GM12864 (cell line): ENCODE results near the gene TC2N.
A peak's percentile ranks its signal among the peaks of the same experiment; 100 is the strongest.

Experiments used
- DNase-seq: peaks from one replicate; pipeline ENCODE4 v3.0.0-alpha.2; 2011; ENCODE audit warnings: low read depth
- H3K4me3 ChIP-seq: 2 replicates; pipeline ENCODE4 v1.5.1; 2011; ENCODE audit warnings: mild to moderate bottlenecking, low read depth, low read length, control low read depth
- TF ChIP-seq, protein P1 (sequence below): IDR thresholded peaks from 2 replicates; pipeline ENCODE4 v1.5.1; 2011; ENCODE audit warnings: low read depth, mild to moderate bottlenecking, moderate library complexity, low read length, control low read depth, inconsistent platforms; ENCODE audit errors: missing control alignments

TC2N gene

DNA sequence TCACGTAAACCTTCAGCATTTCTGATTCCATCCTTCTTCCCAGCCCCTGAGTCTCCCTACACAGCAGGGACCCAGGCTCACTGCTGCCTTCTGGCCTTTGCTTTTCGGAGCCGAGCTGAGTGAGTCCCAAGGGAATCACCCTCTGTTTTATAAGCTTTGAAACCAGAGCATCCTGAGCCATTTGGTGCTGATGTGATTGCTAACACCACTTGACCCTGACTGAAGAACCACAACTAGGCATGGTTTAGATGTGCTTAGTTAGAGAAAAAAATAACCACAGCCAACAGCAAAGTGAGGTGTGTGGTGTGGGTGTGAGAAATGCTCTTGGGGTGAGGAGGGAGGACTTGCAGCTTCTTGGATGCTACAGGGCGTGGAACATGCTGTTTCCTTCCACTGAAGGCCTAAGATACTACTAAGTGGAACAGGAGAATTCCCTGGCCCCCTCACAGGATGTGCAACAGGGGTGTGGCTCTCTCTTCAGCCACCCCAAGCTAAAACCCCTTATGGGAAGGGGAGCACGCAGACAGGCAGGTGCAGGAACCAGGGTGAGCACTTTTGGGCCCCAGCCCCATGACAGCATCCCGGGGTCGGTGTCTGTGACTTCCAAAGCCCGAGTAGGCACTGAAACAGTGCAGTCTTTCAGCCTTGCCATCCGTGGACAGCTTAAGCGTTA, at the start of gene TC2N:
TSS of gene TC2N (minus strand) at position 221 of the 673 bp plus-strand sequence. CDS start 53,767 bp downstream, outside the sequence.
- no peak for DNase-seq
- TF ChIP-seq, protein P1, sequence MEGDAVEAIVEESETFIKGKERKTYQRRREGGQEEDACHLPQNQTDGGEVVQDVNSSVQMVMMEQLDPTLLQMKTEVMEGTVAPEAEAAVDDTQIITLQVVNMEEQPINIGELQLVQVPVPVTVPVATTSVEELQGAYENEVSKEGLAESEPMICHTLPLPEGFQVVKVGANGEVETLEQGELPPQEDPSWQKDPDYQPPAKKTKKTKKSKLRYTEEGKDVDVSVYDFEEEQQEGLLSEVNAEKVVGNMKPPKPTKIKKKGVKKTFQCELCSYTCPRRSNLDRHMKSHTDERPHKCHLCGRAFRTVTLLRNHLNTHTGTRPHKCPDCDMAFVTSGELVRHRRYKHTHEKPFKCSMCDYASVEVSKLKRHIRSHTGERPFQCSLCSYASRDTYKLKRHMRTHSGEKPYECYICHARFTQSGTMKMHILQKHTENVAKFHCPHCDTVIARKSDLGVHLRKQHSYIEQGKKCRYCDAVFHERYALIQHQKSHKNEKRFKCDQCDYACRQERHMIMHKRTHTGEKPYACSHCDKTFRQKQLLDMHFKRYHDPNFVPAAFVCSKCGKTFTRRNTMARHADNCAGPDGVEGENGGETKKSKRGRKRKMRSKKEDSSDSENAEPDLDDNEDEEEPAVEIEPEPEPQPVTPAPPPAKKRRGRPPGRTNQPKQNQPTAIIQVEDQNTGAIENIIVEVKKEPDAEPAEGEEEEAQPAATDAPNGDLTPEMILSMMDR: no peak
- no peak within 1 kb of the TSS for H3K4me3 ChIP-seq

DNA sequence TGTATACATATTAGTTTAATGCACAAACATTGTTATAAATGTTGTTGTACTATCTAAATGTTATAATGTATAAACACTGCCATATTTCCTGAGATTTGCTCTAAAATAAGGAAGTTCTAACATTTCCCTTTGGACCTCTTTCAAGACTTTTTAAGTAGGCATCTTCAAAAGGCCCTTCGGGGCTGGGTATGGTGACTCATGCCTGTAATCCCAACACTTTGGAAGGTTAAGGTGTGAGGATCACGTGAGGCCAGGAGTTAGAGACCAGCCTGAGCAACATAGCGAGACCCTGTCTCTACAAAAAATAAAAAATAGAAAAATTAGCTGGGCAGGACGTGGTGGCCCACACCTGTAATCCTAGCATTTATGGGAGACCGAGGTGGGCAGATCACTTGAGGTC, 44.7 kb upstream of the TC2N start:
- DNase-seq: no peak
- TF ChIP-seq, protein P1: no peak
- H3K4me3 ChIP-seq: no peak overlapping the region

DNA sequence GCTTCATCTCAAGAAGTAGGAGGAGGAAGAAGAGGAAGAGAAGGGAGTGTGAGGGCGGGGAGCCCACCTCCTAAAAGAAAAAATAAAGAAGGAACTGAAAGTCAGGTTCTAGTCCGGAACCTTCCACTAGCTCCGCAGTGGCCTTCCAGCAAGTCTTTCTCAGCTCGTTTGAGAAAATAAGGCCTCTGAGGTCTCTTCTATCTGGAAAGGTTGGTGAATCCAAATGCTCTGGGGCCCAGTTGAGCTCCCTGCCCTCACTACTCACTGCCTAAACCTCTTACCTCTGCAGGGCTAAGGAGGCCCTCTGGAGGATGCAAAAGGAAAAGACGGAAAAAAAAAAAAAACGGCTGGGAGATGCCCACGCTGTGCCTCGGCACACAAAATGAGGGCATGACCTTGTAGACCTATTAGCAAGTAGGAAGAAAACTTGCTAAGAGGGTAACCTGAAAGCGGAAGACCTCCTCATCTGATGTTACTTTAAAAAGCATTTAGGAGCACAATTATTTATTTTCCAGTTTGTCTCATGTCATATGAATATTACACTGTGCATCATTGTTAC, 44.2 kb upstream of the TC2N start:
- H3K4me3 ChIP-seq: no peak overlapping the region
- TF ChIP-seq, protein P1: peak; percentile 47
- DNase-seq: peak; percentile 44

DNA sequence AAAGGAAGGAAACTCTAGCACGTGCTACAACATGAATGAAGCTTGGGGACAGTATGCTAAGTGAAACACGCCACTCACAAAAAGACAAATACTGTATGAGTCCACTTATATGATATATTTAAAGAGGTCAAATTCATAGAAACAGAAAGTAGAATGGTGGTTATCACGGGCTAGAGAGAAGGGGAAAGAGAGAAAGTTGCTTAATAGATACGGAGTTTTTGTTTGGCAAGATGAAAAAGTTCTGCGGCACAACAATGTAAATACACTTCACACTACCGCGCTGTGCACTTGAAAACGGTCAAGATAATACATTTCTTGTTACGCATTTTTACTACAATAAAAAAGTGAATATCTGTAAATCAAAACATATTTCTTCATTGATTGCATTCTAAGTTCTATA, 42.9 kb upstream of the TC2N start:
- no peak overlapping the region for H3K4me3 ChIP-seq
- TF ChIP-seq, protein P1: no peak
- no peak for DNase-seq

DNA sequence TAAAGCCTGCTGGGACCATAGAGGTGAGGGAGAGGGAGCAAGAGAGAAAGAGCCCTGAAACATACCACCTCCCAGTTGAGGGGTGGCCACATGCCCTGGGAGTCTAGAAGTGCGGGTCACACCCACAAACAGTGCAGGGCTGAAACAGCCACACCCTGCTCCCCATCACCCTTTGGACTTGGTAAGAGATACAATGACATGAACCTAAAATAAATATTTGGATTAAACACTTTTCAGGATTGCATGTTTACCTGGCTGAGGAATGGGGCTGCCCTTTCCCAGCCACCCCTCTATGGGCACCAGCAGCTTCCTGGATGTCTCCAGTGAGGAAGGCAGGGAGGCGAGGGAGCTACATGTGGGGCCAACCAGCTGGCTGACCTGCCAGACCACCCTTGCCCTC, 39.0 kb upstream of the TC2N start:
- no peak overlapping the region for H3K4me3 ChIP-seq
- TF ChIP-seq, protein P1: no peak
- no peak for DNase-seq

DNA sequence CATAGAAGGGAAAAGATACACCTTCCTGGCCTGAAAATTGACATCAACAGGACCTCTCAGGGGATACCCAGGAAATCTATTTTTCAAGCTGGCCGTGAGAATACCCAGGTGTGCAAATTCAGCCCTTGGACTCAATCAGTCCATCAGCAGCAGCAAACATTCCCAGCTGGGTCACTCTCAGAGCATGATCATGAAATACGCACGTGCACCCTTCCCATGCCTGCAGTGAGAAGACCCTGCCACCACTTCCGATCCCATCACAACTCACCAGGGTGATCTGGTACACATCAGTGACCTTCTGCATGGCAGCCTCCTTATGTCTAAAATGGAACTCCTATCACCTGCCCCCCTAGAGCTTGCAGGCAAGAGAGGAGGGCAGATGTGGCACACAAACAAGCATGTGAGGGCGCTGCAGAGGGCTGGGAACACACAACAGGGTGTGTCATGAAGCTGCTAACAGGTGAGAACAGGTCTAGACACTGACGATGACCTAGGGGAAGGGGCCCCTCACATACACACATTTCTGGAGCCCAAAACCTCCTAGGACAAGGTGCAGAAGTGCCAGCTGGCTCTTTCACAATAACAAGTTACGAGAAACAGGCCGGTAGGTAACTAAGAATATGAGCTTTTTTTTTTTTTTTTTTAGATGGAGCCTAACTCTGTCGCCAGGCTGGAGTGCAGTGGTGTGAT, 37.8 kb upstream of the TC2N start:
- TF ChIP-seq, protein P1: no peak
- H3K4me3 ChIP-seq: no peak overlapping the region
- DNase-seq: no peak
